GM18907 (cell line): ENCODE measurements around the gene TVP23B.
"Not testable (repeated sequence)": the region's sequence is repeated elsewhere in the genome, so short reads cannot be mapped to it uniquely, and the experiment has no call there.

Source experiments
- ATAC-seq: cut with Tn5 transposase; IDR thresholded peaks from one replicate; pipeline ENCODE4 v1.9.1; 2021; ENCODE audit warnings: mild to moderate bottlenecking, moderate library complexity; ENCODE audit not compliant: unreplicated experiment

Gene TVP23B

DNA sequence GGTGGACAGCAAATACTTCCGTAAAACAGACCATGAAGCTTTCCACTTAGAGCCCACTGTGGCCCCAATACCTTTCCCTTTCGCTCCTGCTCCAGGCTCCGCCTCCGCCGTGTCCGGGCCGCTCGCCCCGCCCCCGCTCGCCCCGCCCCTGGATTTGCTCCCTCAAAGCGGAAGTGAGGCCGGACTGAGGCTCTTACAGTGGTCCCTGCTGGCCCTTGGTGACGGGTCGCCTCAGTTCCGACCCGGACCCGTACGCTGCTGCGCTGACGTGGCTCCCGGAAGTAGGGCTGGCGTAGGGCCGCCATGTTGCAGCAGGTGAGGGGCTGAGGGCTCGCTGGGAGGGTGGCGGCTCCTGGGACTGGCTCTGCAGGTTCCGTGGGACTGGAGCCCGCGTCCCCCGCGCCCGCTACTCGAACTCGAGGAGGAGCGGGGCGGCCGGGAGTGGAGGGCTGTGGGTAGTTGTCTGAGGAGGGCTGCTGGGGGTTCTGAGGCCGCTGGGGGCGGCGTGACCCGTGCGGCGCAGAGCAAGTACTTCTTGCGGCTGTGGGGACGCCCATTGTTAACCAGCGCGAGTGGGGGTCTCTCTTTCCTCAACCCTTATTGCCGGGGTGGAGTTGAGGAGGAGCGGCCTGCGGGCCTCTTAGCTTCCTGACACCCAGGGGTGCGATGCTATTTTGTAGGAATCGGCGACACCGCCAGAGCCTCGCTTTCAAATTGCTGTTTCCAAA, at the start of gene TVP23B:
Gene TVP23B, plus strand, starts transcription at position 193 of the 728 bp plus-strand sequence. Its CDS starts 111 bp downstream, at position 304.
- ATAC-seq = peak; percentile 98

DNA sequence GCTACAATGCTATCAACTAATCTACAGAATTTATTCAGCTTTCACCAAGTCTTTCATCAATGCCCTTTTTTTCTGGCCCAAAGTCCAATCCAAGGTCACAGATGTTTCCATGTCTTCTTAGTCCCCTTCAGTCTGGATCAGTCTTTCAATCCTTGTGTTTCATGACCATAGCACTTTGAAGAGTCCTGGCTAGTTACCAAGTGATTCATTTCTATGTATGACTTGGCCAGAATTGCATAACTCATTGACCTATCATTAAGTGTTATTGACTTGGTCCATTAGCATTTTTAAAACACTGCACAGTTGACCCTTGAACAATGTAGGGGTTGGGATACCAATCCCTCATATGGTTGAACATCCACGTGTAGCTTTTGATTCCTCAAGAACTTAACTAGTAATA, 48.5 kb upstream of the TVP23B start:
- not testable (repeated sequence) for ATAC-seq

DNA sequence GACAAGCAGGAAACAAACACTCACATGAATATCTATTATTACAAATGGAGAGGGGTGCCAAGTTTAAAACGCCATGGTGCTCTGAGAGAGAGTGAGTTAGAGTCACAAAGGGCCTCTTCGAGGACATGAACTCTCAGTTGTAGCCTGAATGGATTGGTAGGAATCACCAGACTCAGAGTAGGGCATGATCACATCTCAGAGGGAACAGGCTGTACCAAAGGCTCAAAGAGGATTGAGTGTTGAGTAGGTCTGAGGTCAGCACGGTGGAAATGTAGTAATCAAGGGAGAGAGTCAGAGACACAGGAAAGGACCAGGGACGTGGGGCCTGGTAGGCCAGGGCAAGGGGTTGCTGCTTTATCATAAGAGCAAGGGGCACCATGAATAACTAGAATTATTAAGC, 47.6 kb upstream of the TVP23B start:
- not testable (repeated sequence) for ATAC-seq

DNA sequence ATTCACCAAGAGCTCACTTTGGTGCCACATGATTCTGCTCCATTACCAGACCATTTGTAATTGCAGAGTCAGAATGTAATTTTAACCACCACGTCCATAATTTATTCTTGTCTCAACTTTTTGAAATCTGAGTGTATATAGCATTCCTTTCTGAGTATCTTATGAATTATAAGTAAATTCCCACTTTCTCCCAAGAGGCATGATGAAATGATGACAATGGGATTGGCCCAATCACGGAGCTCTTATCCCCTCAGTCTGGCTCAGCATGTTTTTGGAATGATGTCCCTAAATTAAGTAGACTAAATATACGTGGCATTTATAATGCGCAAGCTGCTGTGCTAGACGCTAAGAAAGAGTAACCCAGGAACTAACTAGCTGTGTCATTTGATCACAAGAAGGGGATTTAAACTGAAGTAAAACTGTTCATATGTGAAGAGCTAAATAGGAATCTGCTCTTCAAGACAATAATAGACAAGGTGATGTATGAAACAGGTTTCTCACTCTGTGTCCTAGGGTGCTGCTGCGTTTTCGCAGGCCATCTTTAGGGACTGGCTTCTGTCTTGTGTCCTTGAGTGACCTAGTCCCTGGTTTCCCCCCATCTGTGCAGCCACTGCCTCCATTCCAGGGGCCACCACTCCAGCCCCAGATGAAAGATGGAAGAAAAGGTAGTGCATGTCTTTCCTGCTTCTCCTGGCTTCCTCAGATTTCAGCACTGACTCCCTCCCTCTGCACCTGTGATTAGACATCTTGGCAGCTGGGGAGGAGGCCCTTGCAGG, 41.2 kb upstream of the TVP23B start:
- ATAC-seq = not testable (repeated sequence)

DNA sequence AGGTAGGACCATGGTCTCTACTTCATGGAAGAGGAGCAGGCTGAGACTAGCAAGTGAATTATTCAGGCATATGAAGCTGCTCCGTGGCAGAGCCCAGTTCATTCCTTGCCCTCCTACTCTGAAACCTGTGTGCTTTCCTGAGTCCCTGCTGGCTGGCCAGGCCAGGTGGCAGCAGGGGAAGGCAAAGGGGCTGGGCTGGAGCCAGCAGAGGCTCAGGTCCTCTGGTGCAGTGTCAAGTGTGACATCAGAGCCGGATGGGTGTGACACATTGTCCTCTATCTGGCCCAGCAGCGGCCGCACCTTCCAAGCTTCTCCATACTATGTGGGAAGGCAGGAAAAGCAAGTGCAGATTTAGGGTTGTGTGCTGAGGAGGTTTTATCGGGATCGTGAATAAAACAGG, 39.8 kb upstream of the TVP23B start:
- not testable (repeated sequence) for ATAC-seq

DNA sequence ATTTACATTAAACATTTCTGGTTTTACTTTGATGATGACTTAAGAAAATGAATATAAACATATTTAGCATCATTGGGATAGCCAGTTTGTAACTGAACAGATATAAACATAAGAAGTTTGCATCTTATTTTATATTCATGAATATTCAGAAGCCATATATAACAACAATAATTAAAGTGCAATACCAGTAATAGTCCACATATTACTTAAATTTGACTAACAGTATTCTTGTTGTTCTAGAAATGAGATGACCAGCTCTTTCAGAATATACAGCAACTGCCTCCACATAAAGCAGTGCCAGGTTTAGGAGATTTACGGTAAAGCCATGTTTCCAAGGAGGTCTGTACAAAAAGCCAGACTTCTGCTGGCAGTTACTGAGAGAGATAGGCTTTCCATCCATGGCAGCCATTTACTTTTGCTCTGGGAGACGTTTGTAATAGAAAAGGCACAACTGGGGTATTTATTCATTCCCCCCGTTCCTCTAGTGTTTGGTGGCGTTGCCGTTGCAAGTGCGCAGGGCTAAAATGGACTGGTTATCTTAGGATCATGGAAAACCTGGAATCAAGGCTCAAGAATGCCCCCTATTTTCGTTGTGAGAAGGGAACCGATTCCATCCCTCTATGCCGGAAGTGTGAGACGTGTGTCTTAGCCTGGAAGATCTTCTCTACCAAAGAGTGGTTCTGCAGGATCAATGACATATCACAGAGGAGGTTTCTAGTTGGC, 37.1 kb upstream of the TVP23B start, which contains the start of gene FBXW10:
Gene FBXW10, plus strand, starts transcription at position 356 of the 723 bp plus-strand sequence. Its CDS starts 191 bp downstream, at position 547.
- not testable (repeated sequence) for ATAC-seq

DNA sequence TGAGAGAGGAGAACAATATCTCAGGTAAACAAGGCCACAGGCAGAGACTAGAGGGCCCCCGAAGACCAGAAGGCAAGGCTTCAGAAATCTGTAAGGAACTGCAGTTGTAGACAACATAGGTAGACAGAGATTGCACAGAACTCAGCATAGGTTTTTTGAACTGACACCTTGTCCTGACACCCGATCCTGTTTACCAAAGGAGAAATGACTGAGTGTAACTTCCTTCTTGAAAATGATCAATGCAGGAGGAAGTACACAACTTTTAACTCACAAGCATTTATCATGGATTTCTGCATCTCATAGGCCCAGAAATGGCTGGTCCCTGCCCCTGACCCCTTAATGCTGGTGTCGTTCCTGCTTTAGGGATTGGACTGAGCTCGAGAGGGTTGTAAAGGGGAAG, 36.3 kb upstream of the TVP23B start:
- not testable (repeated sequence) for ATAC-seq

DNA sequence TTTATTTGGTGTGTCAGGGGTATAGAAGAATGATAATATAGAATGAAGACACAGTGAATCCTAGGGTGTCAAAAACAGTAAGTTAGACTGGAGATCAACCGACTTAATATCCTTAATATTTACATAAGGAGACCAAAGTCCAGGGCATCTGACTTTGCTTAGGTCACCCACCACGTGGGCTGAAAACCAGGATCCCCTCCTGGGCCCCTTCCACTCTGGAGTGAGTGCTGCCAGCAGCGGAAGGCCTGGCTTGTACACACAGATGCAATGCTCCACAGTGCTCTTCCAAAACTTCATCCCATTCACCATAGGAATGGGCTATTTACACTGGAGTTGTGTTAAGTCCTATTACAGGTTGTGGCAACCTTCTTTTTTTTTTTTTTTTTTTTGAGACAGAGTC, 34.4 kb upstream of the TVP23B start:
- not testable (repeated sequence) for ATAC-seq

DNA sequence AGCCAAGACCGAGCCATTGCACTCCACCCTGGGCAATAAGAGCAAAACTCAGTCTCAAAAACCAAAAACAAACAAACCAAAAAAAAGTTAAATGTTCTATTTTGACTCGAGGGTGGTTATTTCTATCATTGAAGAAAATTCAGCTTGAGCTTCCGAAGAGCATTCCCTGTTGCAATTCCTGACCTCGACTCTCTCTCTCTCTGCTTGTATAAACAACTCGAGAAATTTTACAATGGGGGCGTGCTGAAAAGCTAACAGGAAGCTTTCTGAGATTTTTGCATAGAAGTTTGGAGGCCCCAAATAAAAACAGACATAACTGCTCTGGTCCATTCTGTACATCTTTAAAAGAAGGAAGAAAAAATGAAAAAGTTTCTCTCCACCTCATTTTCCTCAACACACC, 33.5 kb upstream of the TVP23B start:
- not testable (repeated sequence) for ATAC-seq

DNA sequence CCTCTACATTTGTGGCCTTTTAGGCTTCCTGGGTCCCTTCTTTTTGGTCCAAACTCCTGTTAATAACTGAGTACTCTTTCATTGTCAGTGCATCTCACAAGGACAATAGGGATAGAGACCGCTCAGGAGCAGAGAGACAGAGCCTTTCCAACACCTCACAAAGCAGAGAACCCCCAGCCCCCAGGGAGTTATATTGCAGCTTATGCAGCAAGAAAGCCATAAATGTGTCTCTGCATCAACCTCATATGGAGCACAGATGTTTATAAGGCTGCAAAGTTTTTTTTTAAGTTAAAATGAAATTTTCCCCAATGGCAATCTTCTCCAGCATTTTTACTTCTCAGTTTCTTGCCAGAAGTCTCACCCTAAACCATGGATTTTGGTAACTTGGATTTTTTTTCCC, 30.7 kb upstream of the TVP23B start:
- ATAC-seq = not testable (repeated sequence)

DNA sequence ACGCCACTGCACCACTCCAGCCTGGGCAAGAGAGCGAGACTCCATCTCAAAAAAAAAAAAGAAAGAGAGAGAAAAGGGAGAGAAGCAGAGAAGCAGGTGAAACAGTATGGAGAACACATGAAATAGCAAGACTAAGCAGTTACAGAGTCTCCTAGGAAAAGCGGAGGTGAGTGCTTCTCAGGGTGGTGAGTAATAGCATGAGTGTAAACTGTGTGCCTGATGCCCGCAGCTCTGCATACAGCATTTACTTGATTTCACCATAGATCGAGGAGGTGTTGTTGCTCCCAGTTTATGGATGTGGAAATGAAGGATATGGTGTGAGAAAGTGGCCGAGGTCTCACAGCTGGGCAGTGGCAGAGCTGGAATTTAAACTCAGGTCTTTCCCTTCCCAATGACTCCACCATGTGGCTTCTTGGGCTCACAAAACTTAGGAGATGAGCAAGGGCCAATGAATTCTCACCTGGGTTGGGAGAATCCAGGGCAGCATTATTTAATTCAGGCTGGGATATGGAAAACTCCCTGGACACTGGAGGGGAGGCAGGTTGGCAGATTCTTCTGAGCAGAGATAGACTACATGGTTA, 27.1 kb upstream of the TVP23B start:
- ATAC-seq = not testable (repeated sequence)

DNA sequence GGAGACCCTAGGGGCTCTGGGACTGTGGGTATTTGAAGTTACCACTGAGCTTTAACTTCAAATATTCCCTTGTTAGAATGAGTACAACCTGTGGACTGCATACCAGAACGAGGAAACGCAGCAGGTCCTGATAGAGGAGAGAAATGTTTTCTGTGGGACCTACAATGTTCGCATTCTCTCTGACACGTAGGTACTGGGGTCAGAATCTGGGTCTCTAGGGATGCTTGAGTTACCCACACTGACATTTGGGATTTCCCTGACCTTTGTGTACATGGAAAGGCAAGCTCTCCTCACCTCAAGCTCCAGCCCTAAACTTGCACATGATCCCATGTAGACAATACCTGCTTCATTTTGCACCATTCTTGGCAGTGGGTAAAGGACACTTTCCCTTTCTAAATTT, 25.0 kb upstream of the TVP23B start:
- ATAC-seq = not testable (repeated sequence)

DNA sequence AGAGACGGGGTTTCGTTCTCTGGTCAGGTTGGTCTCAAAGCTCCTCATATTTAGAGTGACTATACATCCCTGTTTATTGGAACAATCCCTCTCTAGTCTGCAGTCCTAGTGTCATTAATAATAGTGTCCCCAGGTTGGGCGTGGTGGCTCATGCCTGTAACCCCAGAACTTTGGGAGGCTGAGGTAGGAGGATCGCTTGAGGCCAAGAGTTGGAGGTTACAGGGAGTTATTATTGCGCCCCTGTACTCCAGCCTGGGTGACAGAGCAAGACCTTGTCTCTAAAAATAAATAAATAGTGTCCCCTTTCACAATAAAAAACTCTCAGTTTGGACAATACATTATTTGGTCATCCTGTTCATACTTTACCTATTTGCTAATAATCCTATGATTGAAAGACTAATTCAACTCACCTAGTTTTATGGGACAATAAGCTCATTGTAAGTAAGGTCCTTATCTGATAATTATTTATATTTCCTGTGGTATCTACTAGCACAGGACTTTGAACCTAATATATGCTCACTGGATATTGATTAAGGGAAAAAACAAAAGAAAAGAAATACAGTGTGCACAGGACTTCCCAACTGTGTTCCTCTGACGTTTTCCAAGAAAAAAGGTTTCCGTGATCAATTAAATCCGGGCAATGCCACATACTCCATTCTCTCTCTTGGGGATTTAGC, 23.5 kb upstream of the TVP23B start:
- not testable (repeated sequence) for ATAC-seq

DNA sequence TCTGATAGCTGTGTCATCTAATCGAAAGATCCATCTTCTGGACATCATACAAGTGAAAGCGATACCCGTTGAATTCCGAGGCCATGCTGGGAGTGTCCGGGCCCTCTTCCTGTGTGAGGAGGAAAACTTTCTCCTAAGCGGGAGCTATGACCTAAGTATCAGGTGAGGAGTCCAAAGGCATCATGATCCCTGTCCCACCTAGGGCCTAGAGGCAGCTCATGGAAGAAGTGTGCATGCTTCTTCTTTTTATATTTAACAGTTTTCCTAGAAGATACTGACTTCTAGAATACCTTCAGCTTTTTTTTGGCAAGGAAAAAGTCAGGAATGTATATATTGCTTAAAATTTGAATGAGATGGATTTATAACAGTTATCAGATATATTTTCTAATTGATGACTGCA, 22.6 kb upstream of the TVP23B start:
- ATAC-seq = not testable (repeated sequence)

DNA sequence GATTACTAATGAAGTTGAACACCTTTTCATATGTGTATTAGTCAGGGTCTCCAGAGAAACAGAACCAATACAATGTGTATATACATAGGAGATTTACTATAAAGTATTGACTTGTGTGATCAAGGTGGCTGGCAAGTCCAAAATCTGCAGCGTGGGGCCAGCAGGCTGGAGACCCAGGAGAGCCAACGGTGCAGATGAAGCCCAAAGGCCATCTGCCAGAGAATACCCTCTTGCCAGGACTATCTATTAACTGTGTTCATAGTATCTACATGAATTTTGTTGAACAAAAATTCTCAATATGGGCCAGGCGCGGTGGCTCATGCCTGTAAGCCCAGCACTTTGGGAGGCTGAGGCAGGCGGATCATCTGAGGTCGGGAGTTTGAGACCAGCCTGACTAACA, 20.8 kb upstream of the TVP23B start:
- ATAC-seq = not testable (repeated sequence)

DNA sequence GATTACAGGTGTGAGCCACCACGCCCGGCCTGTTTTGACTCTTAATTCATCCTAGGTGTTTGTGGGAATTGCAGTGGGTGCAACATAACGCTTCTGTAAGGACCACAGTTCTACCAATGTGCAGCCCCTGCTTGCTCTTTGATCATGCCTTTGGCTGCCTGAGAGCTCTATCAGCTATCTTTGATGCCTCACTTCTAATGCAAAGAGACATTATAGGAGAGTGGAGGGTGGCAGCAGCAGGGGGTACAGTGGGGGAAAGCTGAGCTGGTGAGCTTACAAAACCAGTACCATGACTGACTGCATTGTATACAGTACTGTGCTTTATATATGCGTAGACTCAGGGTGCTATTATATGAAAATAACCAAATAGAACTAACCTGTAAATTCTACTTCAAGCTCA, 10.4 kb upstream of the TVP23B start:
- not testable (repeated sequence) for ATAC-seq

DNA sequence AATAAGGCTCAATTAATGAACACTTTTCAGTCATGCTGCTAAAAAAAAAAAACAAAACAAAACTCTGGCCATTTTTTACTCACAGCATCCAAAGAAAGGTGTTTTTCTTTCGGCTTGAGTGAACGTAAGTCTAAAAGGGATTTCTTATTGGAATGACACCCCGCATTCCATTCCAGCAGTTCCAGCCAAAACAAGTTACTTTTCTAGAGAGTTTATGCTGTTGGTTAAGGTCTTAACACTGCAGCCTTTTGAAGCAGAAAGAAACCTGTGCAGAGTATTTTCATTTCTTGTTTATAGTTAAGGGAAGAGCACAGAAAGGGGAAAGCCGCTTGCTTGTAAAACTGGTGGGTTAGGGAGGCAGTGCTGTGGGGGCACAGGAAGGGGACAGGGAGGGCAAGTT, 9.9 kb upstream of the TVP23B start:
- not testable (repeated sequence) for ATAC-seq

DNA sequence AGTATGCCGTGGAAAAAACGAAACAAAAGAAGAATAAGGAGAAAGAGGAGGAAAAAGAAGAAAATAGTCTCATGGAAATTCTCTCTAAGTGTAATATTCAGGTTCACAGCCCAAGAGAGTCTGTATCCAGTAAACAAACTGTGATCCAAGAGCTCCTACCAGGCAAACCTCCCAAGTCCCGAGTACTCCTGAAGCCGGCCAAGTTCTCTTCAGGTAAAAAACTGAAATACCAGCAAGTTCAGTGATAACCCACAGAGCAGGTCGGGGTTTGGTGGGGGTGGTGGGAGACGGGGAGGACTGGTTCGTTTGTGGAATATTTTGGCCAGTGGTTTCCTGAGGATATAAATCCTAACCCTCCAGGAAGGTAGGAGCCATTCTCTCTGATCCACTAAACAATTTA, 8.5 kb upstream of the TVP23B start:
- ATAC-seq = no peak

DNA sequence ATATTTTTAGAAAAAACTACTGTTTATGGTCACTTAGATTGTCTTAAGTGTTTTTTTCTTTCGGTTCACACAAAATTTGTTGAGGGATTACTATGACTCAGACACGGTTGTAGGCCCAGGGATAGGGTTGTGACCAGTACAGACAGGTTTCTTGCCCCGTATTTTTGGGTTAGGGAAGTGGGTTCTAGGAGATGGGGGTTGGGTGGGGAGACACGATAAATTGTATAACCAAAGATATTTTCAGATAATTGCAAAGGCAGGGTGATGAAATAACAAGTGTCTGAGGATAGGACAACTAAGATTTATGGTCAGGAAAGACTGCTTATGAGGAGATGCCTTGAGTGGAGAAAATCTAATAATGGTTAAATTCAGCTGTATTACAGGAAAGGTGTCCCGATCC, 822 bp downstream of the TVP23B start:
- ATAC-seq = not testable (repeated sequence)

DNA sequence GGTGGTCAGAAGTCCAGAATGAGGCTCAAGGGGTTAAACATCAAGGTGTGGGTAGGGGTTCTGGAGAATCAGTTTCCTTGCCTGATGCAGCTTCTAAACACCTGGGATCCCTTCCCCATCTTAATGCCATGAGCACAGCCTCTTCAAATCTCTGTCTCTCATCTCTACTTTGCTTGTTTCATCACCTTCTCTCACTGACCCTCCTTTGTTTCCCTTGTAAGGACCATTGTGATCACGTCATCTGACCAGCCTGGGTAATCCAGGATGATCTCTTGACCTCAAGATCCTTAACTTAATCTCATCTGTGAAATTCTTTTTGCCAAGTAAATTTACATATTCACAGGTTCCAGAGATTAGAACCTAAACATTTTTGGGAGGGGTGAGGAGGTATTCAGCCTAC, 5.0 kb downstream of the TVP23B start:
- not testable (repeated sequence) for ATAC-seq
